Kidney (tissue), 14 donors: Measurements from ENCODE around the gene OLFML3. TPM values are rescaled to one million over a fixed set of nuclear protein-coding genes. Genes with fewer than 3 reads are reported as not detected.

Experiments used
- DNase-seq, 5 donors: peaks; one replicate each; pipeline ENCODE4 v3.0.0-alpha.2; 2013 to 2020
- FAIRE-seq: peaks from 2 replicates; lab custom pipeline; 2012; peaks lifted over from hg19 to GRCh38; lab: Jason Lieb, UNC
- H3K27ac ChIP-seq, 2 donors: one replicate each; pipeline ENCODE4 v1.7.0; 2013; ENCODE audit warnings: low read depth in 2 of 2, low read length in 2 of 2, inconsistent platforms in 1 of 2
- H3K27me3 ChIP-seq: one replicate; pipeline ENCODE4 v1.7.1; 2013; ENCODE audit warnings: low read length, inconsistent platforms; ENCODE audit not compliant: control insufficient read depth, insufficient read depth
- H3K36me3 ChIP-seq, 3 donors: one replicate each; pipeline versions ENCODE4 v1.7.0 to v1.7.1; 2013; ENCODE audit warnings: low read length in 3 of 3, control low read depth in 1 of 3, inconsistent platforms in 1 of 3; ENCODE audit not compliant: insufficient read depth in 3 of 3, control insufficient read depth in 2 of 3
- H3K4me1 ChIP-seq, 3 donors: one replicate each; pipeline versions ENCODE4 v1.7.0 to v1.7.1; 2013; ENCODE audit warnings: low read length in 3 of 3, inconsistent platforms in 1 of 3, low read depth in 1 of 3; ENCODE audit not compliant: control insufficient read depth in 2 of 3, insufficient read depth in 2 of 3
- H3K4me3 ChIP-seq, 3 donors: one replicate each; pipeline versions ENCODE4 v1.7.0 to v1.8.1; 2013; ENCODE audit warnings: low read length in 3 of 3, control low read depth in 1 of 3, inconsistent platforms in 1 of 3
- H3K9ac ChIP-seq, 3 donors: one replicate each; pipeline versions ENCODE4 v1.7.0 to v1.7.1; 2013; ENCODE audit warnings: low read length in 3 of 3, control low read depth in 1 of 3, inconsistent platforms in 1 of 3
- H3K9me3 ChIP-seq, 3 donors: one replicate each; pipeline versions ENCODE4 v1.7.0 to v1.7.1; 2013; ENCODE audit warnings: low read length in 3 of 3, control low read depth in 1 of 3, inconsistent platforms in 1 of 3; ENCODE audit not compliant: control insufficient read depth in 2 of 3, insufficient read depth in 1 of 3
- CTCF ChIP-seq: IDR thresholded peaks from 3 replicates; pipeline ENCODE4 v1.5.1; 2012; ENCODE audit warnings: mild to moderate bottlenecking, moderate library complexity, borderline replicate concordance; ENCODE audit not compliant: insufficient read depth; ENCODE audit errors: extremely low read depth
- intact Hi-C: fragments of 100-400 bp; cut with DNase I; formaldehyde crosslinking; loops from one replicate; pipeline ENCODE4 v1.11.1; 2022
- polyA plus RNA-seq: library from polyadenylated mRNA; stranded (reverse); fragments of 350-450 nt; fragmentation: Illumina TruSeq; extraction: RNeasy Lipid Tissue Mini Kit (QIAGEN cat#74804); gene quantifications from one replicate; pipeline ENCODE4 v1.2.3, GENCODE V29; 2014; ENCODE audit warnings: low read depth, low replicate concordance; ENCODE audit not compliant: insufficient read depth
- total RNA-seq: library from RNA; stranded (reverse); fragmentation: NEBNext Ultra II Directional; extraction: Animal tissue kit (Norgen Biotek cat#: 25700); gene quantifications from one replicate; pipeline ENCODE4 v1.2.1, GENCODE V29; 2021
- donor health status: control.
- donor health status: control.
- donor health status: control.
- donor health status: control.
- donor health status: control.
- donor health status: DM: yes; HTN: yes; CAD: no.
- donor health status: Normal renal cell carcinoma (clear cell type).

Gene OLFML3
- total and polyA plus RNA-seq, 2 donors from 2014 or later, result 13.5 to 22.9 TPM

GRCh38 chr1:113999799-114000198 is 20.5 kb downstream of the OLFML3 start:
- Histone ChIP-seq H3K36me3 (no peaks in the 10 kb centered on the region), H3K27ac (no peak overlapping the region), H3K9ac (no peak overlapping the region), H3K4me1 (no peaks in the 10 kb centered on the region), H3K27me3 (no peaks in the 10 kb centered on the region), H3K9me3 (peaks cover 0 to 4% (median 2%) of the 10 kb centered on the region in 3 donors), H3K4me3 (no peak overlapping the region)
- FAIRE-seq (no peak), DNase-seq (no peak)
- intact Hi-C loops, result no loop called here
- no peak for TF ChIP-seq CTCF

DNA sequence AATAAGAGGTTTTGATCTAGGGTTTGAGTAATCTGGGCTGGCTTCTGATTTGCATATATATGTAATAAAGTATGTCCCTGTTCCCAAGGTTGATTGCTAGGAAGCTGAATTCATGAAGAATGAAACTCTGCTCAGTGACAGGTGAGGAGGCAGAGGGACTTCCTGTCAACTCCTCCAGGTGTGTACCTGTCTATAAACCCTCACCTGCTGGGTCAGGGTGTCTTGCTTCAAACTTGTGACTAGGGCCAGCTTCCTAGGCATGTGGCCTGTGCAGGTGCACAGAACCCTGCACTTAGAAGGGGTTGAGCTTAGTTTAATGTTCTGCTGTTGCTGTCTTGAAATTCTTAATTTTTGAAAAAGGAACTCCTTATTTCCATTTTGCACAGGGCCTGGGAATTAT is 21.1 kb downstream of the OLFML3 start:
- Histone ChIP-seq H3K27ac (no peak overlapping the region), H3K36me3 (no peaks in the 10 kb centered on the region), H3K9me3 (peaks cover 0 to 3% (median 2%) of the 10 kb centered on the region in 3 donors), H3K9ac (no peak overlapping the region), H3K4me3 (no peak overlapping the region), H3K27me3 (no peaks in the 10 kb centered on the region), H3K4me1 (no peaks in the 10 kb centered on the region)
- no peak for FAIRE-seq
- TF ChIP-seq CTCF, result no peak
- intact Hi-C loops, result no loop called here
- no peak for DNase-seq

DNA sequence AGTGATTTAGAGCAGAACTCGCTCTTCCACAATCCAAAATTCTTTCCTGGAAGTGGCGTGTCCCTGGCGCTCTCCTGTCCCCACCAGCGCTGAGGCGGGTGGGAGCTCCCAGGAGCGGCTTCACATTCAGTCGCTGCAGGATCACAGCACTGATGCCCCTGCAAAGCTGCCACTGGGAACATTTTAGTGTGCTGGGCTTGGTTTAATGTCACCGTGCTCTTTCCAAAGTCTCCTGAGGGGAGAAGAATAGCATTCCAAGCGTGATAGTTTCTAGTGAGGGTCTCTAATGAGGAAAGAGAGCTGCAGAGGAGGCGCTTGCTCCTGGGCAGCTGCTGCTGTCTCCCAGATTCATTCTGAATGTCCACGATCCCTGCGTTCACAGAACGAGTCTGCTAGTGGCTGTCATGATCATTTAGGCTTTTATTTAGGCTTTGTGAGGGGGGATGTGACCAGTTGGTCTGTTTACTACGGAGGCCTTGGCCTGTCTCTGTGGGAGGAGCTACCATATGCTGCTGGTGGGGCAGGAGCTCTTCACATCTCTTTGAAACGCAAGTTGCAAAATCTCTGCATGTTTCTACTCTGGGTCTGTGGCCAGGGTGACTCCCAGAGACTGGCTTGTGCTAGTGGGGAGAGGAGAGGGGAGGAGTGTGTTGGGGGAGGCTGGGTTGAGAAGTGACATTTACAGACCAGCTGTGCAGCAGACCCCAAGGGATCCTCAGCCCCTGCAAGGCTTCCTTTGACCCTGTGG is 23.4 kb downstream of the OLFML3 start:
- Histone ChIP-seq H3K9me3 (no peaks in the 10 kb centered on the region), H3K27ac (no peak overlapping the region), H3K4me3 (no peak overlapping the region), H3K36me3 (no peaks in the 10 kb centered on the region), H3K9ac (no peak overlapping the region), H3K27me3 (no peaks in the 10 kb centered on the region), H3K4me1 (no peaks in the 10 kb centered on the region)
- DNase-seq, result peak; percentile 47 to 90 (median 66)
- intact Hi-C loops, result no loop called here
- TF ChIP-seq CTCF, result no peak
- no peak for FAIRE-seq
